H1 (cell line): ENCODE data around the gene TAMM41. TPM values are rescaled to one million over a fixed set of nuclear protein-coding genes. Genes with fewer than 3 reads are reported as not detected.

Experiments used
- CTCF ChIA-PET: fragments of 300-600 bp; sonication (Branson Sonifier 250); formaldehyde crosslinking; loops from one replicate; lab custom pipeline; 2021; ENCODE audit not compliant: partially characterized antibody; lab: Charles Lee
- POLR2A ChIA-PET: fragments of 300-600 bp; sonication (Branson Sonifier 250); formaldehyde crosslinking; loops from one replicate; lab custom pipeline; 2021; ENCODE audit warnings: inconsistent platforms; ENCODE audit not compliant: partially characterized antibody; lab: Charles Lee
- DNase-seq, 2 experiments: peaks; one replicate each; pipeline versions ENCODE4 v3.0.0 to v3.0.0-alpha.2; 2010 to 2022; ENCODE audit warnings: low spot score in 2 of 2, low read depth in 1 of 2, mixed read lengths in 1 of 2
- FAIRE-seq: peaks from 2 replicates; lab custom pipeline; 2011; peaks lifted over from hg19 to GRCh38; lab: Jason Lieb, UNC
- H2AFZ ChIP-seq: 2 replicates; pipeline ENCODE4 v1.8.1; 2012; ENCODE audit warnings: low read length, inconsistent platforms
- H2AK5ac ChIP-seq: 2 replicates; pipeline ENCODE4 v1.6.1; 2013; ENCODE audit warnings: low read depth, low read length
- H2BK120ac ChIP-seq: replicated peaks from 2 replicates; pipeline ENCODE3; 2013; ENCODE audit warnings: low read depth, low read length, inconsistent platforms
- H2BK12ac ChIP-seq: 2 replicates; pipeline ENCODE4 v1.6.1; 2013; ENCODE audit warnings: low read depth, low read length
- H2BK15ac ChIP-seq: 2 replicates; pipeline ENCODE4 v1.6.1; 2013; ENCODE audit warnings: low read length
- H2BK20ac ChIP-seq: 2 replicates; pipeline ENCODE4 v1.6.1; 2013; ENCODE audit warnings: low read length
- H2BK5ac ChIP-seq: 2 replicates; pipeline ENCODE4 v1.6.1; 2013; ENCODE audit warnings: low read depth, low read length
- H3K14ac ChIP-seq: 2 replicates; pipeline ENCODE4 v1.6.1; 2013; ENCODE audit warnings: inconsistent platforms; ENCODE audit not compliant: insufficient read length
- H3K18ac ChIP-seq: 2 replicates; pipeline ENCODE4 v1.6.1; 2013; ENCODE audit warnings: low read length; ENCODE audit errors: extremely low read depth
- H3K23ac ChIP-seq: 2 replicates; pipeline ENCODE4 v1.6.1; 2013; ENCODE audit warnings: inconsistent platforms; ENCODE audit not compliant: insufficient read length
- H3K23me2 ChIP-seq: 2 replicates; pipeline ENCODE4 v1.6.1; 2013; ENCODE audit warnings: low read depth, low read length
- H3K27ac ChIP-seq: 2 replicates; pipeline ENCODE4 v1.6.1; 2011; ENCODE audit warnings: low read depth, low read length, inconsistent platforms
- H3K27me3 ChIP-seq, 4 experiments: replicated peaks in 1 of 4; 1 replicate in 1 of 4; 2 replicates in 3 of 4; pipeline versions ENCODE4 v1.6.1 to v1.8.1; 2011 to 2013; ENCODE audit warnings: low read length in 3 of 4, mild to moderate bottlenecking in 3 of 4, inconsistent platforms in 2 of 4, mixed read lengths in 2 of 4, moderate library complexity in 1 of 4; ENCODE audit not compliant: control insufficient read depth in 3 of 4, insufficient read depth in 3 of 4; ENCODE audit errors: extremely low read depth in 1 of 4
- H3K36me3 ChIP-seq, 4 experiments: 2 replicates each; pipeline versions ENCODE4 v1.6.1 to v1.8.1; 2011 to 2013; ENCODE audit warnings: mild to moderate bottlenecking in 4 of 4, low read length in 3 of 4, moderate library complexity in 2 of 4, control low read depth in 1 of 4, inconsistent platforms in 1 of 4; ENCODE audit not compliant: insufficient read depth in 4 of 4, control insufficient read depth in 2 of 4
- H3K4ac ChIP-seq: replicated peaks from 2 replicates; pipeline ENCODE3; 2013; ENCODE audit warnings: low read length, low read depth, mixed read lengths, inconsistent platforms; ENCODE audit not compliant: insufficient read length
- H3K4me1 ChIP-seq, 4 experiments: replicated peaks in 1 of 4; 1 replicate in 1 of 4; 2 replicates in 3 of 4; pipeline versions ENCODE4 v1.6.1 to v1.8.1; 2011 to 2013; ENCODE audit warnings: low read length in 3 of 4, inconsistent platforms in 2 of 4, mixed read lengths in 1 of 4; ENCODE audit not compliant: insufficient read depth in 4 of 4, control insufficient read depth in 3 of 4
- H3K4me2 ChIP-seq, 2 experiments: 2 replicates each; pipeline versions ENCODE4 v1.6.1 to v1.8.1; 2011 to 2013; ENCODE audit warnings: low read depth in 2 of 2, low read length in 2 of 2, control low read depth in 1 of 2, inconsistent platforms in 1 of 2, mild to moderate bottlenecking in 1 of 2; ENCODE audit not compliant: insufficient read depth in 1 of 2
- H3K4me3 ChIP-seq, 4 experiments: fragments of 200-600, 300-600 bp in 1 of 4; sonication (generic), shearing (Covaris generic), sonication (Bioruptor Twin) in 1 of 4; 2 replicates each; pipeline versions ENCODE4 v1.5.1 to v1.8.1; 2011 to 2016; ENCODE audit warnings: low read length in 4 of 4, low read depth in 3 of 4, control low read depth in 2 of 4, inconsistent platforms in 2 of 4, mild to moderate bottlenecking in 2 of 4, mixed read lengths in 1 of 4, moderate library complexity in 1 of 4; ENCODE audit not compliant: insufficient read depth in 2 of 4; ENCODE audit errors: extremely low read depth in 1 of 4
- H3K56ac ChIP-seq: replicated peaks from 2 replicates; pipeline ENCODE3; 2013; ENCODE audit warnings: low read depth, mild to moderate bottlenecking, mixed read lengths, low read length, inconsistent platforms; ENCODE audit not compliant: insufficient read length
- H3K79me1 ChIP-seq: 2 replicates; pipeline ENCODE4 v1.6.1; 2013; ENCODE audit warnings: low read depth, low read length, control low read depth
- H3K79me2 ChIP-seq, 2 experiments: 2 replicates each; pipeline versions ENCODE4 v1.6.1 to v1.8.1; 2012 to 2013; ENCODE audit warnings: low read length in 2 of 2, mild to moderate bottlenecking in 2 of 2, inconsistent platforms in 1 of 2; ENCODE audit not compliant: insufficient read depth in 2 of 2, control insufficient read depth in 1 of 2
- H3K9ac ChIP-seq, 4 experiments: replicated peaks in 1 of 4; 1 replicate in 1 of 4; 2 replicates in 3 of 4; pipeline versions ENCODE4 v1.6.1 to v1.8.1; 2011 to 2013; ENCODE audit warnings: low read depth in 3 of 4, low read length in 3 of 4, control low read depth in 2 of 4, mild to moderate bottlenecking in 2 of 4, moderate library complexity in 2 of 4, inconsistent platforms in 1 of 4; ENCODE audit errors: extremely low read depth in 1 of 4
- H3K9me3 ChIP-seq, 2 experiments: 2 replicates each; pipeline versions ENCODE4 v1.6.1 to v1.8.1; 2012 to 2013; ENCODE audit warnings: mild to moderate bottlenecking in 2 of 2, moderate library complexity in 2 of 2, control low read depth in 1 of 2, inconsistent platforms in 1 of 2, low read depth in 1 of 2, low read length in 1 of 2, mixed read lengths in 1 of 2; ENCODE audit not compliant: insufficient read depth in 2 of 2
- H4K20me1 ChIP-seq, 2 experiments: replicated peaks in 1 of 2; 2 replicates each; pipeline versions ENCODE3 to v1.8.1; 2011 to 2013; ENCODE audit warnings: inconsistent platforms in 2 of 2, low read length in 2 of 2, mild to moderate bottlenecking in 1 of 2; ENCODE audit not compliant: insufficient read depth in 2 of 2, control insufficient read depth in 1 of 2
- H4K5ac ChIP-seq: 2 replicates; pipeline ENCODE4 v1.6.1; 2013; ENCODE audit warnings: low read length, low read depth, mixed read lengths, inconsistent platforms; ENCODE audit not compliant: insufficient read length
- H4K8ac ChIP-seq: 2 replicates; pipeline ENCODE4 v1.8.0; 2013; ENCODE audit warnings: mild to moderate bottlenecking, moderate library complexity, low read length, inconsistent platforms; ENCODE audit not compliant: insufficient read depth; ENCODE audit errors: extremely low read depth
- H4K91ac ChIP-seq: replicated peaks from 2 replicates; pipeline ENCODE3; 2013; ENCODE audit warnings: low read length, mixed read lengths, inconsistent platforms; ENCODE audit not compliant: insufficient read length
- TAF1 ChIP-seq: IDR thresholded peaks from 2 replicates; pipeline ENCODE4 v1.6.1; 2011; ENCODE audit warnings: mild to moderate bottlenecking, low read depth, low read length
- WGBS, 2 experiments: shearing (Covaris generic) in 1 of 2; methylation state at CpG; one replicate each; pipeline versions ENCODE4 v1.1.6 to v1.1.7; 2013 to 2015; ENCODE audit warnings: low lambda C conversion rate in 2 of 2, mixed read lengths in 2 of 2, inconsistent platforms in 1 of 2, low coverage in 1 of 2, missing lambda C conversion rate in 1 of 2; ENCODE audit not compliant: insufficient replicate concordance in 2 of 2, insufficient coverage in 1 of 2, insufficient read length in 1 of 2; ENCODE audit errors: extremely low coverage in 1 of 2, missing lambda C conversion rate in 1 of 2; 5-methylcytosine and 5-hydroxymethylcytosine counted together
- polyA plus RNA-seq, 7 experiments: library from polyadenylated mRNA; depleted of rRNA in 3 of 7; stranded (reverse) in 5 of 7; unstranded in 2 of 7; fragments of >200 nt in 5 of 7; fragments of 200-250 nt in 2 of 7; gene quantifications; 1 replicate in 5 of 7; 2 replicates in 1 of 7; 4 replicates in 1 of 7; pipeline versions ENCODE4 v1.2.1 to v1.2.3, GENCODE V29; 2011 to 2013; ENCODE audit warnings: missing spikeins in 2 of 7, mixed read lengths in 2 of 7
- total RNA-seq: library from RNA; stranded (reverse); fragmentation: NEBNext Ultra II Directional; extraction: Animal tissue kit (Norgen Biotek cat#: 25700); gene quantifications from 2 replicates; pipeline ENCODE4 v1.2.1, GENCODE V29; 2021

The TAMM41 gene
- total and polyA plus RNA-seq, 2 of the 8 experiments (the other 6 are each of a cell fraction or from before 2014, with no cell fraction given) = 16.9 to 22.5 TPM

DNA sequence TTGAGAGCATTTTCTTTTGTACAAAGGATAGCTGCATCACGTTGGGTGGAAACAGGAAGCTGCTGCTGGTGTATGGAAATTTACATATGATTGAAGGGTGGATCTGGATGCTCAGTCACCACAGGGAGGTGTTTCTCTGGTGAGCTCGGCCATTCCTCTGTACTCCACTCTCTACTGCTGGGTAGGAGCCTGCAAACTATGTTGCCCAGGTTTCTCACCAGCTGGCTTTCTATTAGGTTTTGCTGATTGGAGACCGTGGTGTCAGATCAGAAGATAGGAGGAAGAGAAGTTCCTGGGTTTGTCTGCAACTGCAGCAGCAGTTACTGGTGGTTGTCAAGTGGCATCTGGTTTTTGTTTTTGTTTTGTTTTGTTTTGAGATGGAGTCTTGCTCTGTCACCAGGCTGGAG is 61.7 kb downstream of the TAMM41 start:
- Histone ChIP-seq H3K4me2 (no peak overlapping the region), H3K4me3 (no peak overlapping the region), H4K20me1 (no peaks in the 10 kb centered on the region), H3K9me3 (no peaks in the 10 kb centered on the region)
- no peak for DNase-seq
- no peak for TF ChIP-seq TAF1
- TF ChIP-seq, all 59 proteins: peak for 0
- Histone ChIP-seq H2BK12ac (no peak overlapping the region), H2BK5ac (no peak overlapping the region), H3K27ac (no peak overlapping the region), H3K14ac (no peak overlapping the region), H4K91ac (no peak overlapping the region), H3K4ac (no peak overlapping the region), H3K23me2 (no peaks in the 10 kb centered on the region), H3K79me2 (no peaks in the 10 kb centered on the region), H2AFZ (no peak overlapping the region), H2BK20ac (no peak overlapping the region), H2AK5ac (no peak overlapping the region), H3K18ac (no peak overlapping the region), H3K79me1 (no peaks in the 10 kb centered on the region), H4K8ac (no peak overlapping the region), H2BK120ac (no peak overlapping the region), H3K27me3 (no peaks in the 10 kb centered on the region), H3K9ac (no peak overlapping the region), H2BK15ac (no peak overlapping the region), H3K56ac (no peak overlapping the region), H4K5ac (no peak overlapping the region), H3K4me1 (no peaks in the 10 kb centered on the region), H3K23ac (no peak overlapping the region), H3K36me3 (peaks cover 0 to 7% (median 4%) of the 10 kb centered on the region in 4 experiments; a peak in 5 of 8 replicates)
- POLR2A ChIA-PET = interaction anchor here (0.8 to 0.9 kb wide), 2 partner anchors 15 to 17 kb away, joined by 3 read pairs; no protein-coding TSS in a partner anchor
- 76% methylated on average over 3 of the region's 3 CpGs; no CpG with 5 or more reads in 1 of the 2 experiments for WGBS, 2 experiments
- CTCF ChIA-PET = interaction anchor here (1.6 kb wide), 1 partner anchor 10 kb away, joined by 4 read pairs; no protein-coding TSS in a partner anchor
- no peak for FAIRE-seq
